ENCODE results near the gene CATSPER3.
"Not testable (repeated sequence)": the region's sequence is repeated elsewhere in the genome, so short reads cannot be mapped to it uniquely, and the experiment has no call there.

The CATSPER3 gene

DNA sequence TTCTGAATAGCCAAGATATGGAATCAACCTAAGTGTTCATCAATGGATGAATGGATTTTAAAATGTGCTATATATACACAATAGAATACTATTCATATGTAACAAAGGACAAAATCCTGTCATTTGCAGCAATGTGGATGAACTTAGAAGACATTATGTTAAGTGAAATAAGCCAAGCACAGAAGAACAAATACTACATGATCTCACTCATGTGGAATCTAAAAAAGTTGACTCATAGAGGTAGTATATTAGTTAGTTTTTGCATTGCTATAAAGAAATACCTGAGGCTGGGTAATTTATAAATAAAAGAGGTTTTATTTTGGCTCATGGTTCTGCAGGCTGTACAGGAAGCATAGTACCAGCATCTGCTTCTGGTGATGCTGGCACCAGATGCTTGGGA, 8.1 kb downstream of the CATSPER3 start:
- no peak overlapping the region for H3K4me3 ChIP-seq (ENCODE audit: low read depth in 1 of 2, low read length in 2 of 2)
- peaks cover 4 to 27% of the 10 kb centered on the region in 2 donors for H3K9me3 ChIP-seq (ENCODE audit: control insufficient read depth in 1 of 2, low read length in 2 of 2)
- peaks cover 0 to 12% of the 10 kb centered on the region in 2 donors for H3K36me3 ChIP-seq (ENCODE audit: control insufficient read depth in 1 of 2, insufficient read depth in 2 of 2, low read length in 2 of 2)
- H3K27ac ChIP-seq (ENCODE audit: low read length) = no peak overlapping the region
- no peaks in the 10 kb centered on the region for H3K4me1 ChIP-seq (ENCODE audit: control insufficient read depth in 1 of 2, insufficient read depth in 2 of 2, low read length in 2 of 2)
- no peaks in the 10 kb centered on the region for H3K27me3 ChIP-seq (ENCODE audit: low read depth, low read length)

DNA sequence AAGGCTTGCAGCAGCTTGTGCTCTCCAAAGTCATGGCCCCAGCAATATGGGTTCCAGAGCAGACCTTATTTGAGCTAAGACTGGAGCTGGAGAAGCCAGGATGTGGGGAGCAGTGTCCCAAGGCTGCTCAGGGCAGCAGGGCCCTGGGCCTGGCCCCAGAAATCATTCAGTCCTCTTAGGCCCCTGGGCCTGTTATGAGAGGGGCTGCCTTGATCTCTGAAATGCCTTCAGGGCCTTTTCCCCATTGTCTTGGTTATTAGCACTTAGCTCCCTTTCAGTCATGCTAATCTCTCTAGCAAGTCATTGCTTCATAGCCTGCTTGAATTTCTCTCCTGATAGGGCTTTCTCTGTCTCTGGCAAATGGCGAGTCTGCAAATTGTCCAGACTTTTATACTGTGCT, 9.1 kb downstream of the CATSPER3 start:
- no peaks in the 10 kb centered on the region for H3K27me3 ChIP-seq (ENCODE audit: low read depth, low read length)
- no peak overlapping the region for H3K27ac ChIP-seq (ENCODE audit: low read length)
- no peak overlapping the region for H3K4me3 ChIP-seq (ENCODE audit: low read depth in 1 of 2, low read length in 2 of 2)
- peaks cover 0 to 12% of the 10 kb centered on the region in 2 donors for H3K36me3 ChIP-seq (ENCODE audit: control insufficient read depth in 1 of 2, insufficient read depth in 2 of 2, low read length in 2 of 2)
- no peaks in the 10 kb centered on the region for H3K4me1 ChIP-seq (ENCODE audit: control insufficient read depth in 1 of 2, insufficient read depth in 2 of 2, low read length in 2 of 2)
- peaks cover 4 to 30% of the 10 kb centered on the region in 2 donors for H3K9me3 ChIP-seq (ENCODE audit: control insufficient read depth in 1 of 2, low read length in 2 of 2)

- Histone ChIP-seq H3K4me3 (ENCODE audit: low read depth in 1 of 2, low read length in 2 of 2) (no peak overlapping the region), H3K27me3 (ENCODE audit: low read depth, low read length) (no peaks in the 10 kb centered on the region), H3K27ac (ENCODE audit: low read length) (no peak overlapping the region), H3K4me1 (ENCODE audit: control insufficient read depth in 1 of 2, insufficient read depth in 2 of 2, low read length in 2 of 2) (no peaks in the 10 kb centered on the region), H3K36me3 (ENCODE audit: control insufficient read depth in 1 of 2, insufficient read depth in 2 of 2, low read length in 2 of 2) (peaks cover 0 to 12% of the 10 kb centered on the region in 2 donors), H3K9me3 (ENCODE audit: control insufficient read depth in 1 of 2, low read length in 2 of 2) (peaks cover 13 to 36% of the 10 kb centered on the region in 2 donors)
Measured at GRCh38 chr5:134979416-134979815, 11.7 kb downstream of the CATSPER3 start.

DNA sequence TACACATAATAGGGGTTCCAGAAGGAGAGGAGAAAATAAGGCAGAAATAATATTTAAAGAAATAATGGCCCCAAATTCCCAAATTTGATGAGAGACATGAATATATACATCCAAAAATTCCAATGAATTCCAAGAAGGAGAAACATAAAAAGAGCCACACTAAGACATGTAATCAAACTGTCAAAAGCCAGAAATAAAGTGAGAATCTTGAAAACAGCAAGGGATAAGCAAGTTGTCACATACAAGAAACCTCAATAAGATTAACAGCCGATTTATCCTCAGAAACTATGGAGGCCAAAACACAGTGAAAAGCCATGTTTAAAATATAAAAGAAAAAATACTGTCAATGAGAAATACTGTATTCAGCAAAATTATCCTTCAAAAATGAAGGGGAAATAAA, 14.5 kb downstream of the CATSPER3 start:
- H3K27ac ChIP-seq (ENCODE audit: low read length) = no peak overlapping the region
- no peak overlapping the region for H3K4me3 ChIP-seq (ENCODE audit: low read depth in 1 of 2, low read length in 2 of 2)
- H3K36me3 ChIP-seq (ENCODE audit: control insufficient read depth in 1 of 2, insufficient read depth in 2 of 2, low read length in 2 of 2) = no peaks in the 10 kb centered on the region
- H3K4me1 ChIP-seq (ENCODE audit: control insufficient read depth in 1 of 2, insufficient read depth in 2 of 2, low read length in 2 of 2) = no peaks in the 10 kb centered on the region
- no peaks in the 10 kb centered on the region for H3K27me3 ChIP-seq (ENCODE audit: low read depth, low read length)
- peaks cover 11 to 29% of the 10 kb centered on the region in 2 donors for H3K9me3 ChIP-seq (ENCODE audit: control insufficient read depth in 1 of 2, low read length in 2 of 2)

DNA sequence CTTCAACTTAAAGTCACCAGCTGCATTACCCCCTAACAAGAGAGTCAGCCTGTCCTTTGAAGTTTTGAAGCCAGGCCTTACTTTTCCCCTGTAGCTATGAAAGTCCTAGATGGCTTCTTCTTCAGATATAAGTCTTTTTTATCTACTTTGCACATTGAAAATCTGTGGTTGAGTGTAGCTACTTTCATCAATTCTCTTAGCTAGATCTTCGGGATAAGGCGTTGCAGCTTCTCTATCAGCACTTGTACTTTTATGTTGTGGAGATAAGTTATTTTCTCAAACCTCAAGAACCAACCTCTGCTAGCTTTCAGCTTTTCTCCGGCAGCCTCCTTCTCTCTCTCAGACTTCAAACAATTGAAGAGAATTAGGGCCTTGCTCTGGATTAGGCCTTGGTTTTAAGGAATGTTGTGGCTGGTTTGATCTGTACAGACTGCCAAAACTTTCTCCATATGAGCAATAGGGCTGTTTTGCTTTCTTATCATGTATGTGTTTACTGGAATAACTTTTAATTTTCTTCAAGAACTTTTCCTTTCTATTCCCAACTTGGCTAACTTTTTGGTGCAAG, 21.6 kb downstream of the CATSPER3 start:
- no peaks in the 10 kb centered on the region for H3K36me3 ChIP-seq (ENCODE audit: control insufficient read depth in 1 of 2, insufficient read depth in 2 of 2, low read length in 2 of 2)
- H3K27ac ChIP-seq (ENCODE audit: low read length) = no peak overlapping the region
- no peaks in the 10 kb centered on the region for H3K9me3 ChIP-seq (ENCODE audit: control insufficient read depth in 1 of 2, low read length in 2 of 2)
- H3K4me3 ChIP-seq (ENCODE audit: low read depth in 1 of 2, low read length in 2 of 2) = no peak overlapping the region
- H3K4me1 ChIP-seq (ENCODE audit: control insufficient read depth in 1 of 2, insufficient read depth in 2 of 2, low read length in 2 of 2) = no peaks in the 10 kb centered on the region
- H3K27me3 ChIP-seq (ENCODE audit: low read depth, low read length) = no peaks in the 10 kb centered on the region

DNA sequence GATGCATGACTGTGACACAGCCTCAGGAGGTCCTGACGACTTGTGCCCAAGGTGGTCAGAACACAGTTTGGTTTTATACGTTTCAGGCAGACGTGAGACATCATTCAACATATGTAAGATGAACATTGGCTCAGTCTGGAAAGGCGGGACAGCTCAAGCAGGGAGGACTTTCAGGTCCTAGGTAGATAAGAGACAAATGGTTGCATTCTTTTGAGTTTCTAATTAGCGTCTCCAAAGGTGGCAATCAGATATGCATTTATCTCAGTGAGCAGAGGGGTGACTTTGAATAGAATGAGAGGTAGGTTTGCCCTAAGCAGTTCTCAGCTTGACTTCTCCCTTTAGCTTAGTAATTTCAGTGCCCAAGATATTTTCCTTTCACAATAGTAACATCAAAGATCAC, 22.5 kb downstream of the CATSPER3 start:
- H3K36me3 ChIP-seq (ENCODE audit: control insufficient read depth in 1 of 2, insufficient read depth in 2 of 2, low read length in 2 of 2); H3K4me1 ChIP-seq (ENCODE audit: control insufficient read depth in 1 of 2, insufficient read depth in 2 of 2, low read length in 2 of 2); H3K27me3 ChIP-seq (ENCODE audit: low read depth, low read length); H3K4me3 ChIP-seq (ENCODE audit: low read depth in 1 of 2, low read length in 2 of 2); H3K27ac ChIP-seq (ENCODE audit: low read length); H3K9me3 ChIP-seq (ENCODE audit: control insufficient read depth in 1 of 2, low read length in 2 of 2): not testable (repeated sequence)

- no peaks in the 10 kb centered on the region for H3K36me3 ChIP-seq (ENCODE audit: control insufficient read depth in 1 of 2, insufficient read depth in 2 of 2, low read length in 2 of 2)
Measured at GRCh38 chr5:134992148-134992547, 24.4 kb downstream of the CATSPER3 start.

GRCh38 chr5:134993161-134993560, 25.5 kb downstream of the CATSPER3 start:
- Histone ChIP-seq H3K27me3 (ENCODE audit: low read depth, low read length) (no peaks in the 10 kb centered on the region), H3K9me3 (ENCODE audit: control insufficient read depth in 1 of 2, low read length in 2 of 2) (no peaks in the 10 kb centered on the region)

More at GRCh38 chr5:134992148-134992547, 24.4 kb downstream of the CATSPER3 start:
- H3K27ac ChIP-seq (ENCODE audit: low read length) = no peak overlapping the region
- no peaks in the 10 kb centered on the region for H3K9me3 ChIP-seq (ENCODE audit: control insufficient read depth in 1 of 2, low read length in 2 of 2)
- H3K4me1 ChIP-seq (ENCODE audit: control insufficient read depth in 1 of 2, insufficient read depth in 2 of 2, low read length in 2 of 2) = no peaks in the 10 kb centered on the region
- no peaks in the 10 kb centered on the region for H3K27me3 ChIP-seq (ENCODE audit: low read depth, low read length)
- no peak overlapping the region for H3K4me3 ChIP-seq (ENCODE audit: low read depth in 1 of 2, low read length in 2 of 2)

DNA sequence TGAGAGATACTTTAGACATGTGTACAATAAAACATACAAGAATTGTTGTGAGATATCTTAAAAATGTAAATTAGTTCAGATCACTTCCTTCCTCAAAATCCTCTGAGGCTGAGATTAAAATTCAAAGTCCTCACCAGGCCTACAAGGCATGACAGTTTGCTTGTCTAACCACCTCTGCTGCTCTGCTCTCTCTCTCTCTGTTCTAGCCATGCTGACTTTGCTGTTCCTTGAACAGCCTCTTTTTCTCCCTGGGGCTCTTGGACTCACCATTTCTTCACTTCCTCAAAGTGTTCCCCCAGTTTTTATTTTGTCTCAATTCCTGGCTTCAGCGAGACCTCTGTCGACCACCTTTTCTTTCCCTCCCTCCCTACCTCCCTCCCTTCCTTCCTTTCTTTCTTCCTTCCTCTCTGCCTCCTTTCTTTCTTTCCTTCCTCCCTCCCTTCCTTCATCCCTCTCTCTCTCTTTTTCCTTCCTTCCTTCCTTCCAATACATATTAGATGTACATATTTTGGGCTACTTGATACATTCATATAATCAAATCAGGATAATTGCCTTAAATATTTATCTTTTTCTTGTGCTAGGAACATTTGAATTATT, 27.0 kb downstream of the CATSPER3 start:
- no peak overlapping the region for H3K27ac ChIP-seq (ENCODE audit: low read length)

More at GRCh38 chr5:134993161-134993560, 25.5 kb downstream of the CATSPER3 start:
- no peaks in the 10 kb centered on the region for H3K4me1 ChIP-seq (ENCODE audit: control insufficient read depth in 1 of 2, insufficient read depth in 2 of 2, low read length in 2 of 2)
- H3K27ac ChIP-seq (ENCODE audit: low read length) = no peak overlapping the region
- H3K4me3 ChIP-seq (ENCODE audit: low read depth in 1 of 2, low read length in 2 of 2) = no peak overlapping the region
- H3K36me3 ChIP-seq (ENCODE audit: control insufficient read depth in 1 of 2, insufficient read depth in 2 of 2, low read length in 2 of 2) = no peaks in the 10 kb centered on the region

DNA sequence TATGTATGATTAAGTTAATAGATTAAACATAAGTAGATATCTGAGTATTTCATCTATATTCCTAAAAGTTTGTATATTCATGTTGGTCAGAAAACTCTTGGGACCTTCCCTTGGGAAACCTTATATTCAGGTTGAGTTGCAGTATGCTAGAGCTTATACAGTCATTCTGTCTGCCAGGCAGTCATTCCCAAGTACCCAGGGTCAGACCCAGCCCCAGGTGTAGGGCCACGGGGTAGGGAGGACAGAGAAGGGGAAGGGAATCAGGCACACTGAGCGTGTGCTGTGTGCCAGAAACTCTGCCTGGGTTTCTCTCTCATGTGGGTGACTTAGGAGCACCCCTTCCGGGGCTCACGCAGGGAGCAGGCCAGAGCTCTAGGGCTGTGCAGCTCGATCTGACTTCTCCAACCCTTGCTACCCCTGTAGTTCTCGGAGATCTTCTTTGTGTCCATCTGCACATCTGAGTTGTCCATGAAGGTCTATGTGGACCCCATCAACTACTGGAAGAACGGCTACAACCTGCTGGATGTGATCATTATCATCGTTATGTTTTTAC, 28.2 kb downstream of the CATSPER3 start:
- H3K4me1 ChIP-seq (ENCODE audit: control insufficient read depth in 1 of 2, insufficient read depth in 2 of 2, low read length in 2 of 2) = no peaks in the 10 kb centered on the region
- H3K36me3 ChIP-seq (ENCODE audit: control insufficient read depth in 1 of 2, insufficient read depth in 2 of 2, low read length in 2 of 2) = no peaks in the 10 kb centered on the region
- no peaks in the 10 kb centered on the region for H3K27me3 ChIP-seq (ENCODE audit: low read depth, low read length)
- H3K4me3 ChIP-seq (ENCODE audit: low read depth in 1 of 2, low read length in 2 of 2) = no peak overlapping the region
- H3K27ac ChIP-seq (ENCODE audit: low read length) = no peak overlapping the region
- no peaks in the 10 kb centered on the region for H3K9me3 ChIP-seq (ENCODE audit: control insufficient read depth in 1 of 2, low read length in 2 of 2)

More for the DNA sequence above, 27.0 kb downstream of the CATSPER3 start:
- no peaks in the 10 kb centered on the region for H3K4me1 ChIP-seq (ENCODE audit: control insufficient read depth in 1 of 2, insufficient read depth in 2 of 2, low read length in 2 of 2)
- H3K4me3 ChIP-seq (ENCODE audit: low read depth in 1 of 2, low read length in 2 of 2) = no peak overlapping the region
- H3K27me3 ChIP-seq (ENCODE audit: low read depth, low read length) = no peaks in the 10 kb centered on the region
- H3K36me3 ChIP-seq (ENCODE audit: control insufficient read depth in 1 of 2, insufficient read depth in 2 of 2, low read length in 2 of 2) = no peaks in the 10 kb centered on the region
- no peaks in the 10 kb centered on the region for H3K9me3 ChIP-seq (ENCODE audit: control insufficient read depth in 1 of 2, low read length in 2 of 2)

- no peak overlapping the region for H3K4me3 ChIP-seq (ENCODE audit: low read depth in 1 of 2, low read length in 2 of 2)
- H3K36me3 ChIP-seq (ENCODE audit: control insufficient read depth in 1 of 2, insufficient read depth in 2 of 2, low read length in 2 of 2) = no peaks in the 10 kb centered on the region
- no peaks in the 10 kb centered on the region for H3K4me1 ChIP-seq (ENCODE audit: control insufficient read depth in 1 of 2, insufficient read depth in 2 of 2, low read length in 2 of 2)
- H3K27me3 ChIP-seq (ENCODE audit: low read depth, low read length) = no peaks in the 10 kb centered on the region
- no peaks in the 10 kb centered on the region for H3K9me3 ChIP-seq (ENCODE audit: control insufficient read depth in 1 of 2, low read length in 2 of 2)
- H3K27ac ChIP-seq (ENCODE audit: low read length) = no peak overlapping the region
Measured at GRCh38 chr5:134997015-134997414, 29.3 kb downstream of the CATSPER3 start.

DNA sequence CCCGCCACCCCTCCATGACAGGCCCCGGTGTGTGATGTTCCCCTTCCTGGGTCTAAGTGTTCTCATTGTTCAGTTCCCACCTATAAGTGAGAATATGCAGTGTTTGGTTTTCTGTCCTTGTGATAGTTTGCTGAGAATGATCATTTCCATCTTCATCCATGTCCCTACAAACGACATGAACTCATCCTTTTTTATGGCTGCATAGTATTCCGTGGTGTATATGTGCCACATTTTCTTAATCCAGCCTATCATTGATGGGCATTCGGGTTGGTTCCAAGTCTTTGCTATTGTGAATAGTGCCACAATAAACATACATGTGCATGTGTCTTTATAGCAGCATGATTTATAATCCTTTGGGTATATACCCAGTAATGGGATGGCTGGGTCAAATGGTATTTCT, 30.4 kb downstream of the CATSPER3 start:
- H3K4me3 ChIP-seq (ENCODE audit: low read depth in 1 of 2, low read length in 2 of 2); H3K27ac ChIP-seq (ENCODE audit: low read length); H3K27me3 ChIP-seq (ENCODE audit: low read depth, low read length); H3K9me3 ChIP-seq (ENCODE audit: control insufficient read depth in 1 of 2, low read length in 2 of 2); H3K36me3 ChIP-seq (ENCODE audit: control insufficient read depth in 1 of 2, insufficient read depth in 2 of 2, low read length in 2 of 2); H3K4me1 ChIP-seq (ENCODE audit: control insufficient read depth in 1 of 2, insufficient read depth in 2 of 2, low read length in 2 of 2): not testable (repeated sequence)
